ENCODE data around the gene UVRAG.
A peak's percentile ranks its signal among the peaks of the same experiment; 100 is the strongest.

Gene UVRAG

GRCh38 chr11:75784085-75784478, 30.9 kb upstream of the UVRAG start:
- DNase-seq (ENCODE audit: low spot score): no peak

- no peak for DNase-seq (ENCODE audit: low spot score)
These were observed 30.5 kb upstream of the UVRAG start for GRCh38 chr11:75784506-75784905.

GRCh38 chr11:75785187-75785586, 29.8 kb upstream of the UVRAG start:
- DNase-seq (ENCODE audit: low spot score): no peak

- no peak for DNase-seq (ENCODE audit: low spot score)
These were observed 28.8 kb upstream of the UVRAG start for GRCh38 chr11:75786101-75786736.

- no peak for DNase-seq (ENCODE audit: low spot score)
These were observed 25.5 kb upstream of the UVRAG start for GRCh38 chr11:75789521-75789920.

GRCh38 chr11:75790986-75791385, 24.0 kb upstream of the UVRAG start:
- no peak for DNase-seq (ENCODE audit: low spot score)

- DNase-seq (ENCODE audit: low spot score): no peak
These were observed 22.8 kb upstream of the UVRAG start for GRCh38 chr11:75792127-75792731.

- DNase-seq (ENCODE audit: low spot score): no peak
These were observed 21.8 kb upstream of the UVRAG start for GRCh38 chr11:75792997-75793800.

- no peak for DNase-seq (ENCODE audit: low spot score)
These were observed 21.0 kb upstream of the UVRAG start for GRCh38 chr11:75793966-75794365.

GRCh38 chr11:75795276-75796090, 19.5 kb upstream of the UVRAG start:
- no peak for DNase-seq (ENCODE audit: low spot score)

GRCh38 chr11:75796091-75796435, 18.9 kb upstream of the UVRAG start:
- no peak for DNase-seq (ENCODE audit: low spot score)

- DNase-seq (ENCODE audit: low spot score): no peak
These were observed 17.9 kb upstream of the UVRAG start for GRCh38 chr11:75797116-75797515.

- no peak for DNase-seq (ENCODE audit: low spot score)
These were observed 17.2 kb upstream of the UVRAG start for GRCh38 chr11:75797792-75798191.

GRCh38 chr11:75800136-75800675, 14.8 kb upstream of the UVRAG start:
- no peak for DNase-seq (ENCODE audit: low spot score)

- DNase-seq (ENCODE audit: low spot score): no peak
These were observed 14.2 kb upstream of the UVRAG start for GRCh38 chr11:75800728-75801361.

- DNase-seq (ENCODE audit: low spot score): no peak
These were observed 13.5 kb upstream of the UVRAG start for GRCh38 chr11:75801362-75802020.

- no peak for DNase-seq (ENCODE audit: low spot score)
These were observed 12.7 kb upstream of the UVRAG start for GRCh38 chr11:75802021-75802912.

- peak; percentile 87 for DNase-seq (ENCODE audit: low spot score)
These were observed 11.8 kb upstream of the UVRAG start for GRCh38 chr11:75802913-75803820.

GRCh38 chr11:75809111-75809510, 5.9 kb upstream of the UVRAG start:
- no peak for DNase-seq (ENCODE audit: low spot score)
